T follicular helper cell (primary cell): Measurements from ENCODE around the gene TRIM33.
"Not testable (repeated sequence)": the region's sequence is repeated elsewhere in the genome, so short reads cannot be mapped to it uniquely, and the experiment has no call there.

Source experiments
- DNase-seq: peaks from one replicate; pipeline ENCODE4 v3.0.0-alpha.2; 2020; ENCODE audit warnings: low read depth

TRIM33 gene

DNA sequence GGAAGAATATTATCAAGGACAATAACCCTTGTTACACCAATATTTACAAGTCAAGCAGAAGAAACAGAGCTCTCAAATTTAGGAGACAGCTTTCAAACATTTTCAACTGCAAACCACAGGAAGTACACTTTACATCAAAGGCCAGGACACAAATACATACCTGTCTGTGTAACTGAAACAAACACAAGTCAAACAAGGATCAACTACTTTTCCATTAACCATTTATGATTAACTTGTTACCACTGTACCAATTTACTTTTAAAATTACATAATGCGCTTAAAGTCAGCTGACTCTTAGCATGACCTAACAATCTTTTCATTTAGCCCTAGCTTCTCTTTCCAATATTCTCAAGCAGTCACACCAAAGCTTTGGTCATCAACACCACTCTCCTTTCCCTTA is 43.5 kb downstream of the TRIM33 start:
- no peak for DNase-seq

DNA sequence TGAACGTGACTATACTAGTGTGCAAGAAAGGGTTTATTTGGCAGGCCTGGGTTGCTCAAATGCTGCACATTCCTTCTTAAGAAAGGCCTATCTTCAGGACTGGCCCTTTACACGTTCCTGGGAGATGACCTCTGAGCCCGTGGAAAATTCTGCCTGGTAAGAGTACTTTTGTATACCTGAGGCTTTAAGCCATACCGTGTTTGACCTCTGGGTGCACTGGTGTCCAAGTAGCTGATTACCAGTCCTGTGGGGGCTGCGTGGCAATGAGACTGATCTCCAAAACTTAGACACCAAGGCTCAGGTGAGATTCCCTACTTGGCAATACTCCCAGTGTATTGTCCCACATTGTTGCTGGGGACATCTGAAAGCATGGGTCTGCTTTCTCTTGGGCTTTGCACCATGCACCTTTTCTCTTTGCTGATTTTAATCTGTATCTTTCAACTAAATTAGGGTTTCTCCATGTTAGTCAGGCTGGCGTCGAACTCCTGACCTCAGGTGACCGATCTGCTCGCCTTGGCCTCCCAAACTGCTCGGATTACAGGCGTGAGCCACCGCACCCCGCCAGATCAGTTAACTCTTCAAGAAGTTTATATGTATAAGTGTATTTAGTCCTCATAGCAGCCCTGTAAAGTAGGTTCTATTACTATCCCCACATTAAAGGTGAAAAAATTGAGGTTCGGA is 44.5 kb downstream of the TRIM33 start:
- no peak for DNase-seq

DNA sequence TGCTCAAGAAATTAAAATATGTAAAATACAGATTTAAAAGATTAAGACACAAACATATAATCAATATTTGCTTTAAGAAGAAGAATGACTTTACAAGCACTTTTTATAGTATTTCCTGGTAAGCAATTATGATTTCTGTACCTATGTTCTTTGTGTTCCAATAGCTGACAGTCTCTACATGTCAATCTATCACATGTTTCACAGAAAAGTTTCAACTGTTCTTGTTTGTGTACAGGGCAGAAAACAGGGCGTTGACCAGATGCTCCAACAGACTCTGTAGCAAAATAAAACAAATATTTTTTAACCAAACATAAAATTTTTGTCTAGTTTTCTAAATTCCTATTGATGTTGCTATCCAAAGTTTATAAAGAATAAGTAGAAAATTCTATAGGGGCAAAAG is 48.0 kb downstream of the TRIM33 start:
- DNase-seq = no peak

DNA sequence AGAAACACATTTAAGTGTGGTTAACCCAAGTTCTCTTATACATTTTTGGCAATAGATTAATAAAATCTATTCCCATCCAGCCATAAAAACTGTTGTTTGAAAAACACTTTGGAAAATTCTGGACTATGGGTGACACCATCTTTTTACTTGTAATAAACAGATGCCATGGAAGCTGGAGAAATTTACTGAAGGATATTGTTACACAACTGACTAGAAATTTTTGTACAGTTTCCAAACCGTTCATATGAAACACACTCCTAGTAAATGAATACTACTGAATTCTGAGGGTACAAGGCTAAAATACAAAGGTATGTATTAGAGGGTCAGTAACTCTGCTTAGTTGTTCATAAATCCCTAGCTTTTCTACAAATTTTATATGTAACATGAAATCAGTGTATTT is 48.7 kb downstream of the TRIM33 start:
- DNase-seq = no peak

DNA sequence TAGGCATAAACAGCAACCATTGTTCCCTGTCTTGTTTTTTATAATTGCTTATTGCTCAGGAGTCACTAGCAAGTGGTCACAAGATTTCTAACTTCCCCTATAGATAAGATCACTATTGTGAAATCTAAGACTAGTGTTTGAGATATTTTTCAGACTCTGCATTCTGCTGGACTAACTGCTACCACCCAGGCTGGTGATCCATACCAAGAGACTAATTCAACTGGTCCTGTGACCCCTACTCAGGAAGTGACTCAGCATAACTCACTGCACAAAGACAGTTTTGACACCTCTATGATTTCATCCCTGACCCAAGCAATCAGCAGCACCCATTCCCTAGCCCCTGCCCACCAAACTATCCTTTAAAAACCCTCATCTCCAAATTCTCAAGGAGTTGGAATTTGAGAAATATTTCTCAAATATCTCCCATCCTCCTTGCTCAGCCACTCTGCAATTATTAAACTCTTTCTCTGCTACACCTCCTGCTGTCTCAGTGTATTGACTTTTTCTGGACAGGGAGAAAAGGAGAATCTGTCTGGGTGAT is 52.7 kb downstream of the TRIM33 start:
- DNase-seq = no peak

DNA sequence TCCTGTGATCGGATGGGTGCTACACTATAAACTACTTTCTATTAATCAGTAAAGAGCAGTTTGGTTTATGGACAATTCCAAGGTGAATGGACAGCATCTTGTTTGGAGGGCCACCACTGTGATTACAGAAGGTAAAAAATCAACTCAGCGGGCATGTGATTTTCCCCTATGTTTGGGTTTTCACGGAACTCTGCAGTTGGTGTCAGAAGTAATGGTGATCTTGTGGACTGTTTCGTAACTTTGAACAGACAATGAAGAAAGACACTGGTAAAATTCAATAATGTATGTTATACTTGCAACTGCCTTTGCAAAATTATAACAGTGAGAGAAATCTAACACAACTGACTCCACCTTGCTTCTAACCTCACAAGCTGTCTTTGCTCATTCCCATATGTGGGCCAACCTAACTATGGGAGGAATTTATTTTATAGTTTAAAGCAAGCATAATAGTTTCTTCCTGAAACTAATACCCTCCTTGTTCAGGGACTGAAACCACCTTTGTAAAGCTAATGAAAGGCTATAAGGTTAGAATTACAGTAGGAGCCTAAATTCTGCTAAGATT is 53.2 kb downstream of the TRIM33 start:
- no peak for DNase-seq

DNA sequence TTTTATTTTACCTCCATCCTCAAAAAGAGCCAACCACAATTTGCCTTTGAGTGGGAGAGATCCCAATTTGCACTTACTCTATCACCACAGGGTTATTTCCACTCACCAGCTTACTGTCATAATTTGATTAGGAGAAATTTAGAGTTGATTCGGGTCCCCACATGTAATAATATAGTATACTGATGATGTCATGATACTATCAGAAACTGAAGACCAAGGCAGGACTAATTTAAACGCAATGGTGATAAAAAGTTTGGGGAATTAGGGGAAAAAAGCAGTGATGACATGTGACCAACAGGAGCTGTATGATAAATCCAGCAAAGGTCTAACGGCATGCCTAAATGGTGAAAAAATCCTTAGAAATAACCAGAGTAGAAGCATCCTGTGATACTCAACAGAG is 54.4 kb downstream of the TRIM33 start:
- DNase-seq = no peak

DNA sequence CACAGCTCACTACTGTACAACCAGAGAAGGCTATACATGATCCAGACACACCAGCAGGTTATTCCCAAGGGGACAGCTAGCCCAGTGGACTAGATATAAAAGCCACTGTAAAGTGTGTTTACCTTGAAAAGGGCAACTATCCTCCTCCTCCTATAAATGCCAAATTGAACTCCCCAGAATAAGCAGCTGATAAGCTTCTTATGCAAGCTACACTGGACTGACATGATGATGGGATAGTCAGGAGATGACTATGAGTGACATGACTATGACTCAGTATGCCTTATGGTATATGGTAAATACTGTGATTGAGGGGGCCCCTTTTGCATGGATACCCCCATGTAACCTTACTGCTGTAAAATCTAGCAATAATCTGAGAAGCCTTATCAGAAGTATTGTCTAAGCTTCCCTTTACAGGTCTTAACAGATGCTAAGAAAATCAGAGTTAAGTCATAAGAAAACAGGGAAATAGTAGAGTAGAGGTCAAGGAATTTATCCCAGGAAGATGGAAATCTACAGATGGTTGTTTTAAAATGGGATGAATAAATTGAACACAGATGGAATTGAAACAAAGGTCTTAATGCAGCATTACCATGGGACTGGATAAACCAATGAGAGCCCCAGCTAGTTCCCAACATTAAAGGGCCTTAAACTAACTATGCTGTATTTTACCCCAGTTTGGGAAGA is 55.8 kb downstream of the TRIM33 start:
- no peak for DNase-seq

DNA sequence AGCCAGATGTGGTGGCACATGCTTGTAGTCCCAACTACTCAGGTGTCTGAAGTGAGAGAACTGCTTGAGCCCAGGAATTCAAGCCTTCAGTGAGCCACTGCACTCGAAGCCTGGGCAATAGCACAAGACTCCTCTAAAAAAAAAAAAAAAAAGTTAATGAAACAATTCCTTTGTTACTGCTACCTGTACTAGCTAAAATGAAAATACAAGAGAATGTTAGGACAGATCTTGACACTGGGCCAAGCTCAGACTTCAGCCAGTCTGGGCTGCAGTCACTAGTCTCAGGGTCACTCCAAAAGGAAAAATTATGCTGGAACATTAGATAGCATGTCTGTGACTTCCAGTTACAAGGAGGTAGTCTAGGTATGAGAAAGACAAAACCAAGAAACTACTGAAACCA is 56.5 kb downstream of the TRIM33 start:
- DNase-seq = no peak

DNA sequence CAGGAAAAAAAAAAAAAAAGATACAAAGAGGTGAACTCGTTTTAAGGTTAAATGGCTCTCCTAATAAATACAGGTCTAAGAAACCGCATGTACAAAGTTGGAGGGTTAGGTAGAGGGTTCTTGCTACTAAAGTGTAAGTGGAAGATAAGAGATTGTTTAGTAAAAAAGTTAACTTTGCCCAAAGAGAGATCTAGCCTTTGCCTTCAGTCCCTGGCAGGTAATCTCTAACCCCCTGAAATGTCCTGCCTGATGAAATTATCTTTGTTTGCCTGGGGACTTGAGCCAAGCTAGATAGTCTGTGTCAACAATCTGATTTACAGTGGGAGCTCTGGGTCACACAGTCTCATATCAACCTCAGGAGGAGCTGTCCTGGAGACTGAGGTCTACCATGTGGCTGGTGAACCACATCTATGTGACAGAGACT is 57.6 kb downstream of the TRIM33 start:
- DNase-seq = no peak

DNA sequence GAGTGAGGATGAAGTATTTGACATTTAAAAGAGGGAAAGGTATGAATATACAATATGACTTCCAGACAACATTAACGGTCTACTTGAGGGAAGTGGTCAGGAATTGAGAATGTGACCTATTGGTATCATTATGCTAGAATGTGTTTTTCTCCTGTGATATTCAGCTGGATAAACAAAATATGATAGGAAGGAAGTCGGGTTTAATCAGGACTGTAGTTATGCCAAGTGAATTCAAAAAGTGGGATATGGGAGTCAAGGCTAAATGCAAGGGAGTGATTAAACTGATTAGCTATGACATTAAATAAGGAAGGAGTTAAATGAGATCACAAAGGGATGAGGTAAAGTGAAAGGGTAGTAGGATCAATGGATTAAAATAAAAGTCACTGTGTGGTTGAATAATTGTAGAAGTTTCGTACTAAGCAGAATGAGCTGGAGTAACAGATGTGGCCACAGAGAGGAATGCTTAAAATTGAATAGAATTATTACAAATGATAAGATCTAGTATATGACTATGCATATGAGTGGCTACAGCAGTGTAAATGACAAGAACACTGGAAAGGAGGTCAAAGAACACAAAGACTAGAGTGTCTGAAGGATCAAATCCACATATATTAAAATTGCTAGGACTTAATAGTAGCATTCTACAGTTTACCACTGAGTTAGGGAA is 62.5 kb downstream of the TRIM33 start:
- DNase-seq = no peak

DNA sequence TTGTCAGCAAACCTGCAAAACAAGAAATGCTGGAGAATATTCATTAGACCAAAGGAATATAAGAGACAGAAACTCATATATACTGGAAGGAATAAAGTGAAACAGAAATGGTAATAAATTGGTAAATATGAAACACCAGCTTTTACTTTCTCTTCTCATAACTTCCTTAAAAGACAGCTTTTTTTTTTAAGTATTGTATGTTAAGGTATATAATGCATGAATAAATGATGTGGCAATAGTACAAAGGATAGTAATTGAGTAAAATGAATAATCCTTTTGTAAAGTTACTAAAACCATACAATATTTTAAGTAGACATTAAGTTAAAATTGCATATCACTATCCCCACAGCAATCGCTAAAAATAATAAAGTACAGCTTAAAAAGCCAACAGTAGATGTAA is 64.8 kb downstream of the TRIM33 start:
- no peak for DNase-seq

DNA sequence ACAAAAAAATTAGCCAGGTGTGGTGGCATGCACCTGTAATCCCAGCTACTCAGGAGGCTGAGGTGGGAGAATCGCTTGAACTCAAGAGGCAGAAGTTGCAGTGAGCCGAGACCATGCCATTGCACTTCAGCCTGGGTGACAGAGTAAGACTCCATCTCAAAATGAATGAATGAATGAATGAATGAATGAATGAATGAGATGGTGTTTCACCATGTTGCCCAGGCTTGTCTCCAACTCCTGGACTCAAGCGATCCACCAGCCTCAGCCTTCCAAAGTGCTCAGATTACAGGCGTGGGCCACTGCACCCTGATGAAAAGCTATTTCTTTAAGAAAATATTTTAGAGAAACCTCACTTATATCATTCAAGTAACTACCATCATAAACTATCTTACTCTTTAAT is 67.8 kb downstream of the TRIM33 start:
- not testable (repeated sequence) for DNase-seq

DNA sequence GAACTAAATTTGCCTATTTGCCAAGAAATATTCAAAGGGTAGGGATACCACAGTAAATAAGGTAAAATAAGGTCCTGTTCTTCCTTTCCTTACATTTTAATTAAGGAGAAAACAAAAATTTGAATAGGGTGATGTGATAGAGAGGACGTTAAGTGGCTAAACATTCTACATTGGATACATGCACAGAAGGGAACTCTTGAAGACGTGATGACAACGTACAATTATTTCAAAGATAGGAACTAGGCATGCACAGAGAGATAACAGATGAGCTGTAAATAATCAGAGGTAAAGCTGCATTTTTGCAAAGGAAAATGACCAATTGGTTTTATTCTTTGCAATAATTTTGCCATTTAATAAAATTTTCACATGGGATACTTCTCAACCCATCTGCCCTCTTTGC is 69.7 kb downstream of the TRIM33 start:
- no peak for DNase-seq

DNA sequence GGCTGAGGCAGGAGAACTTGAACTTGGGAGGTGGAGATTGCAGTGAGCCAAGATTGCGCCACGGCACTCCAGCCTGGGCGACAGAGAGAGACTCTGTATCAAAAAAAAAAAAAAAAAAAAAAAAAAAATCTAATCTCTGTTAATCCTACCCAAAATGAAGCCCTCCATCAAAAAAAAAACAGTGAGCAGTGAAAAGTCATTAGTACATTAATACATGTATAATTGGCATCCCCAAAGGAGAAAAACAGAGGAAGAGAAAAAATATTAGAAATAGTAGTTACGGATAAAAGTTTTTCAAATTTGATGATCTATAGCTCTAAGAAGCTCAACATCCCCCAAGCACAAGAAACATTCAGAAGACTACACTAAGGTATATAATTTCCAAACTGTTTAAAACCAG is 71.6 kb downstream of the TRIM33 start:
- DNase-seq = no peak

DNA sequence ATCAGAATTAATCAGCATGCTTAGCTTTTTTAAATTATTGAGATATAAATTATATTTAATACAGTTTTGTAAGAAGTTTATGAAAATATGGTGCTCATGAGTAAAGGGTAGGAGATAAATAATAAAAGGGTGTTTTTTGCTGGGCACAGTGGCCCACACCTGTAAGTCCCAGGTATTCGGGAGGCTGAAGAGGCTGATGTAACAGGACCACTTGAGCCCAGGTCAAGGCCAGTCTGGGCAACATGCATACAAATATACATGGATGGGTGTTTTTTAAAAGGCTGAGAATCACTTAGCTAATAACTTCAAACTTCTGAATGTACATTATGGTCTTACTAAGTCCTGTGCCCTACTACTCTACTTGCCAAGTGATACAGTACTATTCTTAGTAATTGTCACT is 73.2 kb downstream of the TRIM33 start:
- no peak for DNase-seq

DNA sequence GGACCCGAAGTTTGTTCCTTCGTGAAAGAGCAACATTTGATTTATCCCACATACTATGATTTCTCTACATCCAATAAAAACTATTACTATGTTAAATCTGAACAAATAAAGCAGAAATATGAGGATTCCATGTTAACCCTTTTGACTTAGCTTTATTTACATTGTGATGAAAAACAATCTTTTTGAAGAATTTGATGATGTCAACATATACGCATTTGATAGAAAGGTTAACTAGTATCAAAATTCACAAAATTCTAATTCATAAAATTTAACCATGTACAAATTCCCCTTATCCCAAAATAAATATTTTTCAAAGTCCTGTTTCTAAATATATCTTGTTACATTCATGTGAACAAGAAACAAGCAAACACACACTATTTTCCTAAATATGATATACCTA is 74.2 kb downstream of the TRIM33 start:
- DNase-seq = no peak

DNA sequence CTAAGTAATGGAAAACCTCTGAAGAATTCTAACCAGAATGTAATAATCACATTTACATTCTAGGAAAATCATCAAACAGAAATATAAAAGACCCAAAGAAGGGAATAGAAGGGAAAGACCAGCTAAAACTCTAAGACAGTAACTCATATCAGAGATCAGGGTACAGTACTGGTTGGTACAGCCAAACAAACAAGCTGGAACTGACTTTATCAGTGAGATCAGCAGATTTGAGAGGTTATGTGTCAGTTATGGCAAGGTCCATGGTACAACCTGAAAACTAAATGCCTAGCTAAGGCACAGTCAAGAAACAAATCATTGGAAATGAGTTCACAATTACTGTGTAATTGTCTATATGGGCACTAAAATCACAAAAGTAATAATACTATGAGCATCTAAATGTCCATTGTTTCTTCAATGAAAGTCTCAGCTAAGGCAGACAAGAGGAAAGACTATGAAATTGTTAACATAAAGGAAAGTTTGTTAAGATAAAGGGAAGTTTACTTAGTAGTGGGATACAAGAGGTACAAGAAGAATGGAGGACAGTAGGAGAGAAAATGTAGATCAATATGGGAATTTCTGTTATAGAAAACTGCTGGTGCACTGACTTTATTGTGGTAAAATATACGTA is 75.8 kb downstream of the TRIM33 start:
- DNase-seq = no peak

DNA sequence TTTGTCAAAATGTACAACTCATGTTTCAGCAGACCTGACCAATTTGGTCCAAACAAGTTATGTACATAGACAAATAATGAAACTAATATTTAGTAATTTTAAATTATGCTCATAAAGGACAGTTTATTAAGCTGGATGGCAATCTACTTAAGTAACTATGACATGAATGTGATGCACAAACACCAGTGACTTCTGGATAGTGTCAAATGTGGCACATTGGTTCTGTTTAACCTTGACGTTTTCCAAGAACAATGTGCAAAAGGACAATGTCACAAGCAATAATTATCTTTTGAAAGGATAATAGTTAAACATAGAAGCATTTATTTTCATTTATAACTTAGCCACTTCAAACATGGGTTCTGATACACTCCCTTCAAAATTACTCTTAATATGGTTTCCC is 80.0 kb downstream of the TRIM33 start:
- DNase-seq = no peak

DNA sequence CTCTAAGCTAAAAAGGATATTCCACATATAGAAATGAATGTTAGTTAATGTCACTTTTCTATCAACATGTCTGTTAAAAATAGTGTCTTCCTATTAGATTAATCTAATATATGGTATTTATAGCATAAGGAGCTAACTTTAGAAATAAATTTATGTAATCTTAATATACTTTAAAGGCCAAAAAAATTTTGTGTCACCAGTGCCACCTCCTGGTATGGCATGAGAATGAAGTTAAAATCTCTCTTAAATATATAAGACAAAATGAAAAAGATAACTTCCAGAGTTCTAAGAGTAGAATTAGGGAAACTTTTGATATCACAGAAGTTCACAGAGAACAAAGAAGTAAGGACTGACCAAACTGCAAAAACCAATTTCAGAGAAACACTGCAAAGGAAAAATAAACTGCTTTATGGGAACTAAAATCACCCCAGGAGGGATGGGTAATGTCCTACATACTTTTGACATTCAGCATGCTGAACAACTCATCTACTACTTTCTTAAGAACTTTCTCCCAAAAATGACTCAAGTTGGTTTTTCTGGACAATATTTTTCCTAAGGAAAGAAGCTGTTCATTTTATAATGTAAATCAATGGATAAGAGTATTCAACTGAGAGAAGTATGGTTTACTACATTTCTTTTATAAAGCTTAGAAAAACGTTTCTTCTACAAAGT is 82.8 kb downstream of the TRIM33 start:
- DNase-seq = peak; percentile 2

DNA sequence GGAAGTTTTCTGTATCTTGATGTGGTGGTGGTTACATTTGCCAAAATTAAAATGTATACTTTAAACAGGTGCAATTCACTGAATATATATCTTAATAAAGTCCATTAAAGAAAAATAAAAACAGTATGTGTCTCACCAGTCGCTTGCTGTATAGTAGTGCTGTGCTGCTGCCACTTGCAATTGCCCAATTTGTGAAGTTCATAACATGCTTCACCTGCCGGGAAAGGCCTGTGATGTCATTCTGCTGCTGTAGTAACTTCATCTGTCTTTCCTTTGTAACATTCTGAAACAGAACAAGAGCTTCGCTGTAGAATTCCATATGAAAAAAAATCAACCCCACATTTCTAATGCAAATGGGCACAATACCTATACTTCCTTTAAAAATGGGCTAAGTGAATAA is 83.4 kb downstream of the TRIM33 start:
- no peak for DNase-seq

DNA sequence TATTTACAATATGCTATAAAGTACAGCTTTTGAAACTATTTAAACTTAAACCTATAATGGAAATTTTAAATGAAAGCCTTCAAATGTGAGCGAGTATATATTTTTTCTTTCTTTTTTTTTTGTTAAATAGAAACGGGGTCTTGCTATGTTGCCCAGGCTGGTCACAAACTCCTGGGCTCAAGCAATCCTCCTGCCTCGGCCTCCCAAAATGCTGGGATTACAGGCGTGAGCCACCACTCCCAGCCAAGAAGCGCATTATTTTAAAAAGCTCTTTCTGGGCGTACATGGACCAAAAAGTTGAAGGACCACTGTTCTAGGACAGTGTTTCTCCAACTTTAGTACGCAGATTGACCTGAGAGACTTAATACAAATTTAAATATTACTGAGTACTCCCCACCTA is 87.5 kb downstream of the TRIM33 start:
- DNase-seq = no peak
